ENCODE results near the gene DEDD.

The DEDD gene

DNA sequence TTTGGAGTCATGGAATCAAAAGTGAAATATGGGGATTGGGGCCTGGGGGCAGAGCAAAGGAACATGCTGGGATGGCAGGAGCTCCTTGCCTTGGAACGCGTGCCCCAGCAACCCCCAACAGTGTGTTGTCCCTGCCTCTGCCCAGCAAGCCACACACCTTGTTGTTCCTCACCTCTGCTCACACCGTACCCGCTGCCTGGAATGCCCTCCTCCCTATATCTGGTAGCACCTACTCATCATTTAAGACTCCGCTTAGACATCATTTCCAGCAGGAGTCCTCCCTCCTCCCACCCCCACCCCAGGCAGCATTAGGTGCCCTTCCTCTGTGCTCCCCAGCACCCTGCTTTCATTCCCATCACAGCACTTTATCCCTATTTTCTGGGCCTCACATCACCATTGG is 50.9 kb downstream of the DEDD start:
- DNase-seq (ENCODE audit: extremely low spot score) = no peak
- ChIA-PET POLR2A (no interaction called here), CTCF (no interaction called here)
- TF ChIP-seq ARNT (IDR thresholded peaks at IDR 0.05) = no peak
- no peak for TF ChIP-seq LEF1 (IDR thresholded peaks at IDR 0.05; ENCODE audit: borderline replicate concordance)
- TF ChIP-seq SP1 (IDR thresholded peaks at IDR 0.05) = no peak

DNA sequence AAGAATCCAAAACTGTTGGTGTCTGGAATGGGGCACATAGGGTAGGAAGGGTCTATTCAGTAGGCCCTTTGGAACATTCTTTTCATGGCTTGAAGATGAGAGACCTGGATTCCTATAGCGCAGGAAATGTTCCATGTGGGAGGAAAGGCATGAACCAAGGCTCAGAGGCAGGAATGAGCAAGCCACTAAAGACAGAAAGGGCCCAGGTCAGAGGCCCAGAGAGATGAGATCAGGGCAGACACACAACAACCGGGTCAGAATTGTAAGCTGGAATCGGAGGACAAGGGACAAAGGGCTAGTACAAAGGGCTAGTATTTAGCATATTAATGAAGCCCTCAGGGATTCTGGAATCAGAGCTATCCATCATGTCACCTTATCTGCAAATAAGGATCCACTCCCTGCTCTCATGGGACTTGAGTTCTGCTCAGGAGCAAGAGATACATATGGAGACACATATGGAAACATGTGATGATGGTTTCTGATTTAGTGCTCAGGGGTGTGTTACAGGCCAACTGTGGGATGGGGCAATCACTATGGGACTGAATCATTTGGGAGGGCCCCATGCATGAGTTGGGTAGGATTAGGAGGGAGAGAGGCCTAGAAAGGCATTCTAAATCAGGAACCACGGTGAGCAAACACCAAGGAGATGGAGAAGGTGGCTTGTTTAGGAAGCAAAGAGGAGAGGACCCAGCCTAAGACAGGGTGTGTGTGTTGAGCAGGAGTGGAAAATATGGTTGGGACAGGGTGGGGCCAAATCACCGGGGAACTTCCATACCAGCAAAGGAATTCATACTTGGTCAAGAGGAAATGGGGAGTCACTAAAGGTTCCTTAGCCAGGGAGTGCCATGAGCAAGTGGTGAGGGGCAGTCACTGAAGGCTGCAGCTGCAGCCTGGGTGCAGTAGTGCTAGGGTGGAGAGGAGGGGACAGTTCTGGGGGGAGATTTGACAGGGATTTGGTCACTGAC is 51.7 kb downstream of the DEDD start:
- CTCF ChIA-PET = no interaction called here
- DNase-seq (ENCODE audit: extremely low spot score) = no peak
- POLR2A ChIA-PET = no interaction called here
- TF ChIP-seq CTBP1 (IDR thresholded peaks at IDR 0.05; ENCODE audit: borderline replicate concordance) = no peak
- no peak for TF ChIP-seq ZNF384 (IDR thresholded peaks at IDR 0.05)
- TF ChIP-seq SP1 (IDR thresholded peaks at IDR 0.05) = no peak
- TF ChIP-seq FOXK2 (IDR thresholded peaks at IDR 0.05) = no peak
- TF ChIP-seq HDGF (IDR thresholded peaks at IDR 0.05; ENCODE audit: borderline replicate concordance) = no peak
- TF ChIP-seq TARDBP (IDR thresholded peaks at IDR 0.05) = no peak
- no peak for TF ChIP-seq NFRKB (IDR thresholded peaks at IDR 0.05)
- TF ChIP-seq LEF1 (IDR thresholded peaks at IDR 0.05; ENCODE audit: borderline replicate concordance) = no peak
- no peak for TF ChIP-seq FOXM1 (IDR thresholded peaks at IDR 0.05; ENCODE audit: borderline replicate concordance)
- no peak for TF ChIP-seq FOXA1 (IDR thresholded peaks at IDR 0.05)
- TF ChIP-seq SUZ12 (IDR thresholded peaks at IDR 0.05) = no peak
- no peak for TF ChIP-seq ELF4 (IDR thresholded peaks at IDR 0.05)
- no peak for TF ChIP-seq PKNOX1 (IDR thresholded peaks at IDR 0.05)
- TF ChIP-seq BHLHE40 (IDR thresholded peaks at IDR 0.05; ENCODE audit: borderline replicate concordance) = no peak
- TF ChIP-seq ARNT (IDR thresholded peaks at IDR 0.05) = no peak
- no peak for TF ChIP-seq L3MBTL2 (conservative IDR thresholded peaks at IDR 0.05)

DNA sequence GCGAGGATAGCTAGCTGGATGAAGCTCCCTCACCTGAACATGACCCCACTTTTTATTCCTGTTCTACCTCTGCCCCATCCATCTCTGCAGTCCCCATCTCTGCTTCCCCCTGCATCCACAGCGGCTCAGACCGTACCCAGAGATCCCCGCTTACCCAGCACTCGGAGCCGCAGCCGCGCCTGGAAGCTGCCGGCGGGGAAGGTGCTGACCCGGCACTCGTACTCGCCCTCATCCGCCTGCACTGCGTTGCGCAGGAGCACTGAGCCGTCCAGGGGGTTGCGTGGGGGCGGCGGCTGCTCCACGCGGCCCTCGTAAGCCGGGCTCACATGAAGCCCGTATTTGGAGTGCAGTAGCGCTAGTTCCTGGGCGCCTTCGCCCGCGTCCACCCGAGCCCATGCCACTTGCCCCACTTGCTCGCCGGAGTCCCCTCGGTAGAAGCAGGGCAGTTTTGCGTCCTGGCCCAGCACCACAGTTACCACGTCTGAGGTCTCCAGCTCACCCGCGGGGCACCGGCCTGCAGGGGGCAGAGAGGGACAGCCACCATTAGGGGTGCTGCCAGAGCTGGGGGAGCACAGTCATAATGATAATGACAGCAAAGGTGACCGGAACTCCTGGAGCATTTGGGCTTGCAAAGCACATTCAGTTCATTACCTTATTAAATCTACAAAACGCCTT is 52.9 kb downstream of the DEDD start:
- TF ChIP-seq ZNF384 (IDR thresholded peaks at IDR 0.05) (no peak), LEF1 (IDR thresholded peaks at IDR 0.05; ENCODE audit: borderline replicate concordance) (no peak), FOXA1 (IDR thresholded peaks at IDR 0.05) (no peak), CTBP1 (IDR thresholded peaks at IDR 0.05; ENCODE audit: borderline replicate concordance) (no peak), L3MBTL2 (conservative IDR thresholded peaks at IDR 0.05) (no peak), SP1 (IDR thresholded peaks at IDR 0.05) (no peak), FOXK2 (IDR thresholded peaks at IDR 0.05) (no peak), NFRKB (IDR thresholded peaks at IDR 0.05) (no peak), FOXM1 (IDR thresholded peaks at IDR 0.05; ENCODE audit: borderline replicate concordance) (no peak), TARDBP (IDR thresholded peaks at IDR 0.05) (no peak), BHLHE40 (IDR thresholded peaks at IDR 0.05; ENCODE audit: borderline replicate concordance) (no peak), HDGF (IDR thresholded peaks at IDR 0.05; ENCODE audit: borderline replicate concordance) (no peak), ELF4 (IDR thresholded peaks at IDR 0.05) (no peak)
- ChIA-PET POLR2A (no interaction called here), CTCF (interaction anchor here (0.7 kb wide), 2 partner anchors 22 to 194 kb away, joined by 3 to 4 read pairs; no protein-coding TSS in a partner anchor)
- no peak for DNase-seq (ENCODE audit: extremely low spot score)

- CTCF ChIA-PET = no interaction called here
These were observed 55.0 kb downstream of the DEDD start for GRCh38 chr1:161077426-161077825.

DNA sequence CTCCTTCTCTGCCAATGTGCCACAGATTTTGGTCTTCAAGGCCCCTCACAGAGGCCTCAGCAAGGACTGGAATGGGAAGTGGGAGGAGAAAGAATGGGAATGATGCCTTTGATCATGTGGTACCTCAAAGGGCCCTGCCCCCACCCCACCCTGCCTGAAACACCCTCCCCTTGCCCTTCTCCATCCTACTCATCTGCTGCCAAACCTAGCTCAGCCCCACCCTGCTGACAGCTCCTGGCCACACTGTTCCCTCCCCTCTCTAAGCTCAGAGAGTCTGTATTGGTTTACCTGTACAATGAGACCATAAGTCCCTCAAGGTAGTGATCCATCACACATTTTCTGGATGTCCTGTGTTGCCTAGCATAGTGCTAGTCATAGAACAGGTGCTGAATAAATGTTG is 56.1 kb downstream of the DEDD start:
- DNase-seq (ENCODE audit: extremely low spot score) = no peak
- ChIA-PET CTCF (no interaction called here), POLR2A (no interaction called here)
- no peak for TF ChIP-seq LEF1 (IDR thresholded peaks at IDR 0.05; ENCODE audit: borderline replicate concordance)
- TF ChIP-seq CTBP1 (IDR thresholded peaks at IDR 0.05; ENCODE audit: borderline replicate concordance) = no peak
- TF ChIP-seq BHLHE40 (IDR thresholded peaks at IDR 0.05; ENCODE audit: borderline replicate concordance) = no peak

More at GRCh38 chr1:161077426-161077825, 55.0 kb downstream of the DEDD start:
- POLR2A ChIA-PET = no interaction called here
- no peak for DNase-seq (ENCODE audit: extremely low spot score)
- TF ChIP-seq L3MBTL2 (conservative IDR thresholded peaks at IDR 0.05) (no peak), FOXM1 (IDR thresholded peaks at IDR 0.05; ENCODE audit: borderline replicate concordance) (no peak), NFRKB (IDR thresholded peaks at IDR 0.05) (no peak), FOXA1 (IDR thresholded peaks at IDR 0.05) (no peak), ZNF384 (IDR thresholded peaks at IDR 0.05) (no peak), HDGF (IDR thresholded peaks at IDR 0.05; ENCODE audit: borderline replicate concordance) (no peak), ELF4 (IDR thresholded peaks at IDR 0.05) (no peak), CTBP1 (IDR thresholded peaks at IDR 0.05; ENCODE audit: borderline replicate concordance) (no peak), ARNT (IDR thresholded peaks at IDR 0.05) (no peak), SP1 (IDR thresholded peaks at IDR 0.05) (no peak), TARDBP (IDR thresholded peaks at IDR 0.05) (no peak), SUZ12 (IDR thresholded peaks at IDR 0.05) (no peak), BHLHE40 (IDR thresholded peaks at IDR 0.05; ENCODE audit: borderline replicate concordance) (no peak), LEF1 (IDR thresholded peaks at IDR 0.05; ENCODE audit: borderline replicate concordance) (no peak), PKNOX1 (IDR thresholded peaks at IDR 0.05) (no peak), FOXK2 (IDR thresholded peaks at IDR 0.05) (no peak)

GRCh38 chr1:161074676-161075368 is 57.6 kb downstream of the DEDD start:
- no peak for DNase-seq (ENCODE audit: extremely low spot score)
- ChIA-PET CTCF (no interaction called here), POLR2A (no interaction called here)
- TF ChIP-seq FOXM1 (IDR thresholded peaks at IDR 0.05; ENCODE audit: borderline replicate concordance) (no peak), ARNT (IDR thresholded peaks at IDR 0.05) (no peak), HDGF (IDR thresholded peaks at IDR 0.05; ENCODE audit: borderline replicate concordance) (no peak), NFRKB (IDR thresholded peaks at IDR 0.05) (no peak), ELF4 (IDR thresholded peaks at IDR 0.05) (no peak), PKNOX1 (IDR thresholded peaks at IDR 0.05) (no peak), FOXK2 (IDR thresholded peaks at IDR 0.05) (no peak), TARDBP (IDR thresholded peaks at IDR 0.05) (no peak), FOXA1 (IDR thresholded peaks at IDR 0.05) (no peak), BHLHE40 (IDR thresholded peaks at IDR 0.05; ENCODE audit: borderline replicate concordance) (no peak), SUZ12 (IDR thresholded peaks at IDR 0.05) (no peak), L3MBTL2 (conservative IDR thresholded peaks at IDR 0.05) (no peak), ZNF384 (IDR thresholded peaks at IDR 0.05) (no peak), LEF1 (IDR thresholded peaks at IDR 0.05; ENCODE audit: borderline replicate concordance) (no peak), CTBP1 (IDR thresholded peaks at IDR 0.05; ENCODE audit: borderline replicate concordance) (no peak)
